Lower leg skin (tissue), 3 donors: ENCODE measurements around the gene ABHD17B.

Experiments
- CTCF ChIP-seq, 3 donors: fragments of 450-650 bp; IDR thresholded peaks; one replicate each; pipeline ENCODE4 v1.5.1; 2016; ENCODE audit warnings: antibody characterized with exemption in 3 of 3, mild to moderate bottlenecking in 3 of 3, moderate library complexity in 2 of 3
- POLR2A ChIP-seq, 2 donors: fragments of 450-650 bp; IDR thresholded peaks; one replicate each; pipeline ENCODE4 v1.6.1; 2016 to 2017; ENCODE audit warnings: antibody characterized with exemption in 2 of 2, mild to moderate bottlenecking in 1 of 2, moderate library complexity in 1 of 2

DNA sequence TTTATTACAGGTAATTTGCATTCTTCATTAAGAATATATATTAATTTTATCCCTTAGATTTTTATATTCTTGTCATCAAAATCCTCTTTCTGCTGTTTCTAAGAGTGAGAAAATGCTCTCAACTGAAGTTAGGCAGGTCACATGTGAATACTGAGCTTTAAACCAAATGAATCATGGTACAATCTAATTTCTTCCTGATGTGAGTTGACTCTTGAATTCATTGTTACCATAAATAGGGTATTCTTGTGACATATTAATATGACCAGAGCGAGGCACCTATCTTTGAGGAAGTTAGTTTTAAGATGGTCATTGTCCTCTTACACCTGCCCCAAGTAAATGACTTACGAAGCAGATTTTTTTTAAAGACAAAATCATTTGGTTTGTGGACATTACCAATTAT lies 17.8 kb upstream of the ABHD17B start:
- TF ChIP-seq CTCF (IDR thresholded peaks at IDR 0.05) = no peak
- no peak for TF ChIP-seq POLR2A (IDR thresholded peaks at IDR 0.05)
